ENCODE data around the gene FARS2.

Gene FARS2

DNA sequence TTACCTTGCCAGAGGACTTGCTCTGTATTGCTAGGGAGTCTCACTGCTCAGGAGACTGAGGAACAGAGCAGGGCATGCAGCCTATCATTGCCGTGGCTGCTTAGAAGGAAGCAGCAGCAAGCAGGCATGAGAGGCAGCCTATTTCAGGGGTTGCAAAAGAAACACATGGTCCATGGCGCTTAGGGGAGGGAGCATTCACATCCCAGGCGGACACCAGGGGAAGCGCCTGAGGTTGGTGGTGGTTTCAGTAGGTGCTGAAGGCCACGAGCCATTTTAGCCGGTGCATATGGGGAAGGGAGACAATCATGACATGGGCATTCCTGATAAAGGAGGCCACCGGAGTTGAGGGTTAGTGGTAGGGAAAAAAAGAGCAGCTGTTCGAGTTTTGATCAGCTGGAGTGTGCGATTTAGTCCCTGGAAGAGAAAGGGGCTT is 20.9 kb downstream of the FARS2 start:
- TF ChIP-seq, protein P1, sequence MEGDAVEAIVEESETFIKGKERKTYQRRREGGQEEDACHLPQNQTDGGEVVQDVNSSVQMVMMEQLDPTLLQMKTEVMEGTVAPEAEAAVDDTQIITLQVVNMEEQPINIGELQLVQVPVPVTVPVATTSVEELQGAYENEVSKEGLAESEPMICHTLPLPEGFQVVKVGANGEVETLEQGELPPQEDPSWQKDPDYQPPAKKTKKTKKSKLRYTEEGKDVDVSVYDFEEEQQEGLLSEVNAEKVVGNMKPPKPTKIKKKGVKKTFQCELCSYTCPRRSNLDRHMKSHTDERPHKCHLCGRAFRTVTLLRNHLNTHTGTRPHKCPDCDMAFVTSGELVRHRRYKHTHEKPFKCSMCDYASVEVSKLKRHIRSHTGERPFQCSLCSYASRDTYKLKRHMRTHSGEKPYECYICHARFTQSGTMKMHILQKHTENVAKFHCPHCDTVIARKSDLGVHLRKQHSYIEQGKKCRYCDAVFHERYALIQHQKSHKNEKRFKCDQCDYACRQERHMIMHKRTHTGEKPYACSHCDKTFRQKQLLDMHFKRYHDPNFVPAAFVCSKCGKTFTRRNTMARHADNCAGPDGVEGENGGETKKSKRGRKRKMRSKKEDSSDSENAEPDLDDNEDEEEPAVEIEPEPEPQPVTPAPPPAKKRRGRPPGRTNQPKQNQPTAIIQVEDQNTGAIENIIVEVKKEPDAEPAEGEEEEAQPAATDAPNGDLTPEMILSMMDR (conservative IDR thresholded peaks at IDR 0.05; ENCODE audit: low read depth, low read length), result no peak
- no peak overlapping the region for H3K4me3 ChIP-seq (ENCODE audit: low read depth, low read length)
- DNase-seq (ENCODE audit: low read depth), result no peak

DNA sequence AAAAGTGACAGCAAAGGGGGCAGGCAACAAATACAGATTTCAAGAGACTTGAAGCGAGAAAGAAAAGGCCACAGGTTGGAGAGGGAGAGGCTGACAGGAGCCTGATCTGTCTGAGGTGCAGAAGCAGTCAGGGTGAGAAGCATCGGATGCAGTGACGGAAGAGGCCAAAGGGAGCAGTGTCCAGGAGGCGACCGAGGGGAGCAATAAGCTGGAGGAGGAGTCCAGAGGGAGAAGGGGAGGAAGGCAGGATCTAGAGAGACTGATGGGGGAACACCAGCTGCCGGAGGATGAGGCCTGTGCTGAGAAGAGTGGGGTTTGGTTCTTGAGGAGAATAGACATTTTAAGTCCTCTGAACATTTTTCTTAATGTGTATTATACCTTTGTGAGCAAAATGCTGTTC is 23.8 kb downstream of the FARS2 start:
- no peak for DNase-seq (ENCODE audit: low read depth)
- no peak overlapping the region for H3K4me3 ChIP-seq (ENCODE audit: low read depth, low read length)
- TF ChIP-seq, protein P1 (conservative IDR thresholded peaks at IDR 0.05; ENCODE audit: low read depth, low read length), result no peak

DNA sequence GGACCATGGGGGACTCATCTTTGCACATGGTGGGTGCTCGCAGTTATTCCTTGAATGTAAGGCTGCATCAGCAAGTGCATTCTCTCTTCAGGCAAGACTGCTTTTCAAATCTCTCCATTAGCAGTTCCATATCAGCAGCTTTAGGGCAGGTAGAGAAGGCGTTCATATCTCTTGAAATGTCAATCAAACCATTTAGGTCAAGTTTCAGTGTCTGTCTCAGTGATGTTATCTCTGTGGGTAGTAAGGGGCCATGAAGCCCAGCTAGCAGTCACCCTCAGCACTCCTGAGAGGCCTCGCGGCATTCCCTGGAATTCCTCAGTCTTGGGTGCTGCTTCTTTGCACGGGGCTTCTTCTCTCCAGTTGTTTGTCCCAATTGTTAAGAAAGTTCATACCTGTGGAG is 24.2 kb downstream of the FARS2 start:
- TF ChIP-seq, protein P1 (conservative IDR thresholded peaks at IDR 0.05; ENCODE audit: low read depth, low read length), result no peak
- H3K4me3 ChIP-seq (ENCODE audit: low read depth, low read length), result no peak overlapping the region
- no peak for DNase-seq (ENCODE audit: low read depth)

DNA sequence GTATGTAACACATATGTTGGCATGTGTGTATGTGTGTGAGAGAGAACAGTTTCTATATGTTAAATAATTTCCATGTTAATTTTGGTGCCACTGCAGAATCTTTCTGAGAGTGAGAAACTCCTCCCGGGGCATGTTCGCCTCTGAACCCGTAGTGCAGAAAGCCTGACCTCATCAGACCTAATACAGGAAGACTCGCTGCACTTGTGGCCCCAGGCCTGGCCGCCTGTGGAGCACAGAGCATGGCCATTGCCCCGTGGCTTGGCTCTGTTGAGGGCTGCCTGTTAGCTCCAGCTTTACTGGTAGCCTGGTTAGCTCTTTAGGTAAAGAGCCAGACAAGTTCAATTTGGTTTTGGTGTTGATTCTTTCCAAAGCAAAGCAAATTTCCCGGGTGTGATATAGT is 25.5 kb downstream of the FARS2 start:
- DNase-seq (ENCODE audit: low read depth), result no peak
- TF ChIP-seq, protein P1 (conservative IDR thresholded peaks at IDR 0.05; ENCODE audit: low read depth, low read length), result no peak
- H3K4me3 ChIP-seq (ENCODE audit: low read depth, low read length), result no peak overlapping the region

DNA sequence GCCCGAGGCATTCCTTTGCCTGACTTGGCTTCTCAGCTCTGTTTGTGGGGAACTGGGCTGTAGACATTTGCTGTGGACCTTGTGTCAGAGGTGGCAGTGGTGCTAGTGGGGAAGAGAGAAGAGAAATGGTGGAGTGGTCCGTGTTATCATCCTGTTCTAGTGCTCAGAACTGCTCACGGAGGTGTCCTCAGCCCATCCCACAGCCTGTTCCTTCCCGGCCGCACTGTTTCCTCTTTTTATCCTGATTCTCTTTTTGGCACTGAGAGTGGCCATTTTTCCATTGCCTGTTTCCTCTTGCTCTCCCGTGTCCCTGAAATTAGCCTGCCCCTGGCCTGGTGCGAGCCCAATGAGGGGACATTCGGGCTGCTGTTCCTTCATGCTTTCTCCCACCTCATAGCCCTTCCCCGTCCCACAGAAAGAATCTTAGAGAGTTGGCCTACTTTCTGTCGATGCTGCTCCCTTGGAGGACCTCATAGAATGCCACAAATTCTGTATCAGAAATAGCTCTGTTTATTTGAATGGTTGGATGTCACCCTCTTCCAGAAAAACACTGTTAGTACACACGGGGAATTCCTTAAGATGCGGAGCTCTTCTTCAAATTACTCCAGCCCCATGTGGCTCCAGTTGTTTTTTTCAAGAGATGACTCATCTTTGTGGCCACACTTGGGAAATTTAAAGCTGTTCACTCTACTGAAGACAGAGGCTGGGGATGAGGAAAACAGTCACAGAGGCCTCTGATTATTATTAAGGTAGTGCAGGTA is 26.1 kb downstream of the FARS2 start:
- H3K4me3 ChIP-seq (ENCODE audit: low read depth, low read length), result no peak overlapping the region
- TF ChIP-seq, protein P1 (conservative IDR thresholded peaks at IDR 0.05; ENCODE audit: low read depth, low read length), result peak; percentile 26

DNA sequence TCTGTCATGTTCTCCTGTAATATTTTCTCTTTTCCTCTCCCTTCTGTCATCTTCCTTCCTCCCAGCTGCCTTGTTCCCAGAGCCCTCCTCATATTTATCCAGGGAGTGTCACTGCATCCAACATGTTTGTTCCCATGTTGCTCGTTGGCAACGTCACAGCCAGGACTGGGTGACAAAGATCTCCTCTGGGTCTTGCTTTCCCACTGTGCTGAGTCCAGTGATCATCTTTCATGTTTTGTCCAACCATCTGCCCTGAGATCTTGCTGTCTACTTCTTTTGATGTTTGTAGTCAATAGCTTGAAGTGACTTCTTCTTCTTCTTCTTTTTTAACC is 26.6 kb downstream of the FARS2 start:
- no peak overlapping the region for H3K4me3 ChIP-seq (ENCODE audit: low read depth, low read length)
- TF ChIP-seq, protein P1 (conservative IDR thresholded peaks at IDR 0.05; ENCODE audit: low read depth, low read length), result no peak

More for the DNA sequence above, 26.1 kb downstream of the FARS2 start:
- peak; percentile 88 for DNase-seq (ENCODE audit: low read depth)

DNA sequence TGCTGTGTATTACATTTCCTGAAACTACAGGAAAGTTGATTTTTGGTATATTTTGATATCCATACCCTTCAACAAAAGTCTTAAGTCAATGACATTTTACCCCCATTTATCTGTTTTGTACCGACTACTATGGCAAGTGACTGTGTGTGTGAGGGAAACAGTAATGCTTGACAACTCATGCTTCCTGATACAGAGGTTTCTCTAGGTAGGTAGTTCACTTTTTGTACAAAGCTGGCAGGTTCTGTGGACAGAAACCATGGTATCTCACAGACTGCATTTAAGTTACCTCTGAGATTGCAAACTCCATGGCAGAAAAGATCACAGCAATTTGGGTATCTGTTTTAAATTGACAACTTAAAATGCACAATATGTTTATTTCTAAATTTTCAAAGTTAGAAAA is 28.8 kb downstream of the FARS2 start:
- TF ChIP-seq, protein P1 (conservative IDR thresholded peaks at IDR 0.05; ENCODE audit: low read depth, low read length), result no peak
- DNase-seq (ENCODE audit: low read depth), result no peak
- H3K4me3 ChIP-seq (ENCODE audit: low read depth, low read length), result no peak overlapping the region

More for the DNA sequence above, 26.6 kb downstream of the FARS2 start:
- no peak for DNase-seq (ENCODE audit: low read depth)
